Karpas-422 (cell line): ENCODE data around the gene REEP2. TPM values are rescaled to one million over a fixed set of nuclear protein-coding genes. Genes with fewer than 3 reads are reported as not detected.
A peak's percentile ranks its signal among the peaks of the same experiment; 100 is the strongest.

Source experiments
- DNase-seq: peaks from one replicate; pipeline ENCODE4 v3.0.0-alpha.2; 2015
- H2AFZ ChIP-seq: fragments of 200-600 bp; sonication (generic); 2 replicates; pipeline ENCODE4 v1.6.1; 2014; ENCODE audit warnings: antibody characterized with exemption, low read length, mixed read lengths
- H3K27ac ChIP-seq: fragments of 200-600 bp; sonication (generic); 2 replicates; pipeline ENCODE4 v1.5.1; 2014; ENCODE audit warnings: mild to moderate bottlenecking, low read length, moderate library complexity
- H3K27me3 ChIP-seq: fragments of 200-600 bp; sonication (generic); 2 replicates; pipeline ENCODE4 v1.6.1; 2014; ENCODE audit warnings: low read length, mixed read lengths
- H3K36me3 ChIP-seq: fragments of 200-600 bp; sonication (generic); 2 replicates; pipeline ENCODE4 v1.6.1; 2014; ENCODE audit warnings: low read length, mixed read lengths; ENCODE audit not compliant: insufficient read depth
- H3K4me1 ChIP-seq: fragments of 200-600 bp; sonication (generic); 2 replicates; pipeline ENCODE4 v1.6.1; 2014; ENCODE audit warnings: mild to moderate bottlenecking, low read length, mixed read lengths
- H3K4me2 ChIP-seq: fragments of 200-600 bp; sonication (generic); 2 replicates; pipeline ENCODE4 v1.6.1; 2014; ENCODE audit warnings: low read length, low read depth, mild to moderate bottlenecking; ENCODE audit not compliant: poor library complexity, severe bottlenecking
- H3K4me3 ChIP-seq: fragments of 200-600 bp; sonication (generic); 2 replicates; pipeline ENCODE4 v1.5.1; 2014; ENCODE audit warnings: mild to moderate bottlenecking, antibody characterized with exemption, low read length, mixed read lengths
- H3K79me2 ChIP-seq: fragments of 200-600 bp; sonication (generic); 2 replicates; pipeline ENCODE4 v1.6.1; 2014; ENCODE audit warnings: mild to moderate bottlenecking, low read length, mixed read lengths
- H3K9ac ChIP-seq: fragments of 200-600 bp; sonication (generic); 2 replicates; pipeline ENCODE4 v1.6.0; 2014; ENCODE audit warnings: low read length
- H3K9me2 ChIP-seq: fragments of 200-600 bp; sonication (generic), shearing (Covaris generic); replicated peaks from 2 replicates; pipeline ENCODE4 v1.6.0; 2014; ENCODE audit warnings: mild to moderate bottlenecking, low read length, moderate library complexity; ENCODE audit not compliant: insufficient read depth
- H3K9me3 ChIP-seq: fragments of 300-700, 200-600 bp; sonication (generic); 2 replicates; pipeline ENCODE4 v1.6.1; 2014; ENCODE audit warnings: low read length, mixed read lengths
- H4K20me1 ChIP-seq: fragments of 200-600 bp; sonication (generic); 2 replicates; pipeline ENCODE4 v1.6.1; 2014; ENCODE audit warnings: mild to moderate bottlenecking, antibody characterized with exemption, low read length, low read depth; ENCODE audit not compliant: insufficient read depth
- small RNA-seq: library from RNA; depleted of rRNA; stranded (forward); fragments of <200 nt; gene quantifications from one replicate; pipeline ENCODE3, GENCODE V24; 2014
- total RNA-seq: library from RNA; depleted of rRNA; stranded (reverse); fragments of >200 nt; shearing (Covaris generic); gene quantifications from 2 replicates; pipeline ENCODE4 v1.2.3, GENCODE V29; 2014; ENCODE audit warnings: low replicate concordance; rRNA removed

Gene REEP2
- total RNA-seq, 1 experiment from 2014 or later = 1.8 TPM

- Histone ChIP-seq H3K27ac (no peak overlapping the region), H3K27me3 (no peaks in the 10 kb centered on the region), H3K4me2 (peak overlapping the region; percentile 98), H2AFZ (peak overlapping the region; percentile 88; the same call in 1 of the 2 replicates), H3K79me2 (no peaks in the 10 kb centered on the region), H4K20me1 (no peaks in the 10 kb centered on the region), H3K4me3 (peak overlapping the region; percentile 72), H3K36me3 (no peaks in the 10 kb centered on the region), H3K9me3 (no peaks in the 10 kb centered on the region), H3K4me1 (peaks cover 17% of the 10 kb centered on the region), H3K9me2 (no peaks in the 10 kb centered on the region), H3K9ac (peak overlapping the region; percentile 76)
- peak; percentile 94 for DNase-seq
These were observed 53.1 kb downstream of the REEP2 start for GRCh38 chr5:138491669-138492559.

- Histone ChIP-seq H3K79me2 (no peaks in the 10 kb centered on the region), H3K36me3 (no peaks in the 10 kb centered on the region), H3K4me1 (peaks cover 17% of the 10 kb centered on the region), H4K20me1 (no peaks in the 10 kb centered on the region), H3K27ac (no peak overlapping the region), H3K4me3 (peak overlapping the region; percentile 72), H3K4me2 (peak overlapping the region; percentile 98), H3K9ac (peak overlapping the region; percentile 76), H3K9me3 (no peaks in the 10 kb centered on the region), H3K27me3 (no peaks in the 10 kb centered on the region), H2AFZ (peak overlapping the region; percentile 86; the same call in 1 of the 2 replicates), H3K9me2 (no peaks in the 10 kb centered on the region)
- DNase-seq = no peak
These were observed 53.7 kb downstream of the REEP2 start for GRCh38 chr5:138492560-138493045.

- DNase-seq = no peak
- Histone ChIP-seq H3K9me3 (no peaks in the 10 kb centered on the region), H3K9ac (no peak overlapping the region), H4K20me1 (no peaks in the 10 kb centered on the region), H3K4me2 (no peak overlapping the region), H3K27me3 (no peaks in the 10 kb centered on the region), H2AFZ (no peak overlapping the region), H3K9me2 (no peaks in the 10 kb centered on the region), H3K4me3 (no peak overlapping the region), H3K4me1 (peaks cover 17% of the 10 kb centered on the region), H3K27ac (no peak overlapping the region), H3K36me3 (no peaks in the 10 kb centered on the region), H3K79me2 (no peaks in the 10 kb centered on the region)
These were observed 56.5 kb downstream of the REEP2 start for GRCh38 chr5:138495351-138495750.

Small RNA genes lying within 50 kb of the gene (small RNA-seq; reads per million reads assigned to genes)
- not detected for gene AC113403.1

Other genes starting within 250 kb of the REEP2 start
- 16.6 and 24.0 TPM in 2 replicates for gene CDC23, start 225.7 kb upstream of the REEP2 start, total RNA-seq
- gene GFRA3, start 164.4 kb upstream of the REEP2 start, total RNA-seq = 0.37 TPM in 1 of 2 replicates, not detected in the other
- gene CDC25C, start 107.3 kb upstream of the REEP2 start, total RNA-seq = 6.1 and 11.1 TPM in 2 replicates
- gene FAM53C, start 100.8 kb upstream of the REEP2 start, total RNA-seq = 48.2 and 62.8 TPM in 2 replicates
- gene KDM3B, start 86.4 kb upstream of the REEP2 start, total RNA-seq = 44.9 and 56.3 TPM in 2 replicates
- 0.61 and 1.7 TPM in 2 replicates for gene EGR1, start 26.4 kb downstream of the REEP2 start, total RNA-seq
- 52.1 and 100 TPM in 2 replicates for gene ETF1, start 104.2 kb downstream of the REEP2 start, total RNA-seq
- gene HSPA9, start 136.3 kb downstream of the REEP2 start, total RNA-seq = 269 and 293 TPM in 2 replicates